Parietal lobe (tissue), 2 donors: Measurements from ENCODE around the gene GBX2. TPM values are rescaled to one million over a fixed set of nuclear protein-coding genes. Genes with fewer than 3 reads are reported as not detected.

Experiments used
- small RNA-seq: library from RNA; depleted of rRNA; stranded (forward); fragments of <200 nt; gene quantifications from one replicate; pipeline ENCODE3, GENCODE V24; 2014; ENCODE audit warnings: low replicate concordance
- total RNA-seq: library from RNA; depleted of rRNA; stranded (reverse); fragments of >200 nt; gene quantifications from one replicate; pipeline ENCODE4 v1.2.3, GENCODE V29; 2014

GBX2 gene
- total RNA-seq = not detected

DNA sequence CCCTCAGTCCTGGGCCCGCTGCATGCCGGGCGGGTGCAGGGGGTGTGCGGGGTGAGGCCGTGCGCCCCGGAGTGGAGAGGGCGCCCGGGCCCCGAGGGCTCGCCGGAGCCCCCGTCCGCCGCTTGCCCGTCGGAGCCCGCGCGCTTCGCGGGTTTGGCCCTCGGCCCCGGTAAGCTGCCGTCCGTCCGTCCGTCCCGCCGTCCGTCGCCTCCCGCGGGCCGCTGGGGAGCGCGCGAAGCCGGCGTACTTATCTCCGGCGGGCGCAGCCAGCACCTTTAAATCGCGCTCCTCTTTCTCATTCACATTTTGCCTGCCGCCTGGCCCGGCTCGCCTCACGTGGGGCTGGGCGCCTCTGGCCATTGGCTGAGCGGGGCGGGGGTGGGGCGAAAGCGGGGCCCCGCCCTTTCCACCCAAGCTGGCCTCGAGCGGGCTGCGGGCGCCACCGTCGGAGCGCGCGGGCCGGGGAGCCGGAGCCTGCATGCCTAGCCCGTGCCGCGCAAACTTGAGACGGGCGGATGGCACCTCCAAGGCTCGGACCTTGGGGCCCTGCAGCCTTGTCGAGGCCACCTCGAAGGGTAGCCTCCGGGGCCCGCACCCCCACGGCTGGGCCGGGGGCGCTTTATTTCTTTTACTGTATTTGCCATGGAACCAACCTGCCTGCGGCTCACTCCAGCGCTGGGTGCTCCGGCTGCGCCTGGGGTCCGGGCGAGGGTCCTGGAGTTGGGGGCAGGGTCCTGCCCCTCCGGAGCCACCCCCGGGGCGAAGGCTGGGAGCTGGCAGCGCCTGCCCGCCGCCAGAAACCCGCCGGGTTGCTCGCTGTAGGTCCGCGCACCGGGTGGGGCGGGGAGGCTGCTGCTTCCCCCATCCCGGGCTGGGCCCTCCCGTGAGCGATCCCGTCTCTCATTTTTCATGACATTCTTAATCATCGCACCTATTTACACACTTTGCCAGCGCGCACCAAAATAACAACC, at the start of gene GBX2:
TSS of gene GBX2 (minus strand) at position 277 of the 971 bp plus-strand sequence. CDS start 415 bp downstream, outside the sequence.

Small RNAs within 50 kb of the gene (small RNA-seq; reads per million reads assigned to genes)
- gene RF00019 = not detected
- gene RNU1-31P = not detected

Other genes starting within 250 kb of the GBX2 start
- gene ASB18, start 96.0 kb upstream of the GBX2 start, total RNA-seq = not detected